Common myeloid progenitor, CD34-positive (primary cell): ENCODE measurements around the gene PHLPP1.

ENCODE experiments used
- CTCF ChIA-PET: fragments of 350-600 bp; sonication (Branson Sonifier 250); formaldehyde crosslinking; loops from one replicate; lab custom pipeline; 2021; ENCODE audit warnings: antibody characterized with exemption; lab: Charles Lee
- POLR2A ChIA-PET: fragments of 350-600 bp; sonication (Branson Sonifier 250); formaldehyde crosslinking; loops from one replicate; lab custom pipeline; 2021; ENCODE audit warnings: antibody characterized with exemption; lab: Charles Lee
- DNase-seq, 3 donors: peaks; one replicate each; pipeline versions ENCODE4 v3.0.0 to v3.0.0-alpha.2; 2013
- H3K27ac ChIP-seq, 2 experiments: 1 replicate in 1 of 2; 2 replicates in 1 of 2; pipeline ENCODE4 v1.7.0; 2013; ENCODE audit warnings: inconsistent platforms in 2 of 2, low read length in 2 of 2, mild to moderate bottlenecking in 2 of 2, low read depth in 1 of 2, moderate library complexity in 1 of 2; ENCODE audit not compliant: severe bottlenecking in 2 of 2, insufficient read depth in 1 of 2, poor library complexity in 1 of 2
- H3K27me3 ChIP-seq, 5 experiments: replicated peaks in 2 of 5; 1 replicate in 3 of 5; 2 replicates in 2 of 5; pipeline versions ENCODE4 v1.6.1 to v1.7.0; 2013; ENCODE audit warnings: low read length in 4 of 5, mild to moderate bottlenecking in 2 of 5, moderate library complexity in 2 of 5, inconsistent platforms in 1 of 5; ENCODE audit not compliant: insufficient read depth in 5 of 5, control insufficient read depth in 4 of 5
- H3K36me3 ChIP-seq, 4 experiments: 1 replicate in 2 of 4; 2 replicates in 2 of 4; pipeline versions ENCODE4 v1.6.1 to v1.7.0; 2013; ENCODE audit warnings: low read length in 3 of 4, control low read depth in 1 of 4, mild to moderate bottlenecking in 1 of 4; ENCODE audit not compliant: control insufficient read depth in 4 of 4, insufficient read depth in 4 of 4
- H3K4me1 ChIP-seq, 4 experiments: 1 replicate in 3 of 4; 2 replicates in 1 of 4; pipeline versions ENCODE4 v1.6.1 to v1.7.1; 2013; ENCODE audit warnings: low read length in 3 of 4, mild to moderate bottlenecking in 3 of 4, control low read depth in 1 of 4, inconsistent platforms in 1 of 4, moderate library complexity in 1 of 4; ENCODE audit not compliant: control insufficient read depth in 4 of 4, insufficient read depth in 4 of 4; ENCODE audit errors: control extremely low read depth in 1 of 4
- H3K4me3 ChIP-seq, 7 experiments: 1 replicate in 4 of 7; 2 replicates in 3 of 7; pipeline versions ENCODE4 v1.5.1 to v1.7.0; 2013; ENCODE audit warnings: mild to moderate bottlenecking in 7 of 7, low read length in 6 of 7, moderate library complexity in 6 of 7, inconsistent platforms in 2 of 7, low read depth in 2 of 7, control low read depth in 1 of 7; ENCODE audit not compliant: insufficient read depth in 4 of 7, control insufficient read depth in 1 of 7; ENCODE audit errors: extremely low read depth in 1 of 7
- H3K9me3 ChIP-seq, 5 experiments: 1 replicate in 4 of 5; 2 replicates in 1 of 5; pipeline versions ENCODE4 v1.6.1 to v1.7.1; 2013; ENCODE audit warnings: low read length in 4 of 5, mild to moderate bottlenecking in 2 of 5, inconsistent platforms in 1 of 5, low read depth in 1 of 5, moderate library complexity in 1 of 5; ENCODE audit not compliant: control insufficient read depth in 4 of 5, insufficient read depth in 2 of 5; ENCODE audit errors: control extremely low read depth in 1 of 5
- WGBS: methylation state at CpG from one replicate; pipeline ENCODE4 v1.1.5; 2013; ENCODE audit not compliant: insufficient coverage; 5-methylcytosine and 5-hydroxymethylcytosine counted together

The PHLPP1 gene

GRCh38 chr18:63001861-63002260, 286.5 kb downstream of the PHLPP1 start:
- no peaks in the 10 kb centered on the region for H3K36me3 ChIP-seq
- no peaks in the 10 kb centered on the region for H3K27me3 ChIP-seq
- H3K4me3 ChIP-seq: no peak overlapping the region
- ChIA-PET CTCF (interaction anchor here (4.9 kb wide), 1 partner anchor 14 kb away, joined by 21 read pairs; no protein-coding TSS in a partner anchor), POLR2A (no interaction called here)
- no peaks in the 10 kb centered on the region for H3K4me1 ChIP-seq
- WGBS: 98% methylated on average over 5 of the region's 5 CpGs
- H3K27ac ChIP-seq: no peak overlapping the region
- no peaks in the 10 kb centered on the region for H3K9me3 ChIP-seq
- DNase-seq: no peak

GRCh38 chr18:63002305-63002704, 287.0 kb downstream of the PHLPP1 start:
- CTCF ChIA-PET: interaction anchor here (4.9 kb wide), 1 partner anchor 13 kb away, joined by 21 read pairs; no protein-coding TSS in a partner anchor
- POLR2A ChIA-PET: no interaction called here
- Histone ChIP-seq H3K27me3 (no peaks in the 10 kb centered on the region), H3K4me1 (no peaks in the 10 kb centered on the region), H3K9me3 (no peaks in the 10 kb centered on the region), H3K36me3 (no peaks in the 10 kb centered on the region), H3K27ac (no peak overlapping the region), H3K4me3 (no peak overlapping the region)
- no peak for DNase-seq
- 100% methylated on average over 3 of the region's 6 CpGs for WGBS

- POLR2A ChIA-PET: no interaction called here
- 84% methylated on average over 8 of the region's 9 CpGs for WGBS
- no peaks in the 10 kb centered on the region for H3K36me3 ChIP-seq
- no peak overlapping the region for H3K27ac ChIP-seq
- H3K9me3 ChIP-seq: no peaks in the 10 kb centered on the region
- H3K4me1 ChIP-seq: no peaks in the 10 kb centered on the region
- no peaks in the 10 kb centered on the region for H3K27me3 ChIP-seq
- H3K4me3 ChIP-seq: no peak overlapping the region
- CTCF ChIA-PET: interaction anchor here (4.9 kb wide), 1 partner anchor 13 kb away, joined by 21 read pairs; no protein-coding TSS in a partner anchor
- no peak for DNase-seq
These were observed 287.6 kb downstream of the PHLPP1 start for GRCh38 chr18:63002803-63003445.

- WGBS: 98% methylated on average over 5 of the region's 5 CpGs
- DNase-seq: no peak
These were observed 288.6 kb downstream of the PHLPP1 start for GRCh38 chr18:63003899-63004298.

GRCh38 chr18:63004466-63005089, 289.2 kb downstream of the PHLPP1 start:
- 98% methylated on average over 9 of the region's 9 CpGs for WGBS
- no peaks in the 10 kb centered on the region for H3K36me3 ChIP-seq
- H3K4me3 ChIP-seq: no peak overlapping the region
- ChIA-PET CTCF (interaction anchor here (1.6 kb wide), 1 partner anchor 12 kb away, joined by 4 read pairs; no protein-coding TSS in a partner anchor), POLR2A (no interaction called here)
- H3K4me1 ChIP-seq: no peaks in the 10 kb centered on the region
- no peaks in the 10 kb centered on the region for H3K9me3 ChIP-seq
- DNase-seq: no peak
- no peaks in the 10 kb centered on the region for H3K27me3 ChIP-seq
- H3K27ac ChIP-seq: no peak overlapping the region

More at GRCh38 chr18:63003899-63004298, 288.6 kb downstream of the PHLPP1 start:
- Histone ChIP-seq H3K9me3 (no peaks in the 10 kb centered on the region), H3K27ac (no peak overlapping the region), H3K4me1 (no peaks in the 10 kb centered on the region), H3K4me3 (no peak overlapping the region), H3K36me3 (no peaks in the 10 kb centered on the region), H3K27me3 (no peaks in the 10 kb centered on the region)
- POLR2A ChIA-PET: no interaction called here
- CTCF ChIA-PET: interaction anchor here (1.6 kb wide), 1 partner anchor 12 kb away, joined by 4 read pairs; no protein-coding TSS in a partner anchor

- no peak overlapping the region for H3K4me3 ChIP-seq
- no peaks in the 10 kb centered on the region for H3K9me3 ChIP-seq
- H3K27me3 ChIP-seq: no peaks in the 10 kb centered on the region
- no peak for DNase-seq
- no peaks in the 10 kb centered on the region for H3K36me3 ChIP-seq
- POLR2A ChIA-PET: no interaction called here
- no peaks in the 10 kb centered on the region for H3K4me1 ChIP-seq
- H3K27ac ChIP-seq: no peak overlapping the region
- CTCF ChIA-PET: interaction anchor here (0.9 kb wide), 1 partner anchor 335 kb away, joined by 3 read pairs; no protein-coding TSS in a partner anchor
- WGBS: 84% methylated on average over 4 of the region's 8 CpGs
These were observed 290.0 kb downstream of the PHLPP1 start for GRCh38 chr18:63005306-63005705.

GRCh38 chr18:63007231-63007630, 291.9 kb downstream of the PHLPP1 start:
- WGBS: 100% methylated on average over 2 of the region's 3 CpGs
- no peaks in the 10 kb centered on the region for H3K36me3 ChIP-seq
- H3K27me3 ChIP-seq: no peaks in the 10 kb centered on the region
- H3K9me3 ChIP-seq: peaks cover 0 to 3% (median 0%) of the 10 kb centered on the region in 5 experiments
- no peak for DNase-seq
- ChIA-PET POLR2A (interaction anchor here (0.7 kb wide), 1 partner anchor 15 kb away, joined by 3 read pairs; no protein-coding TSS in a partner anchor), CTCF (interaction anchor here (1.3 to 1.6 kb wide), 3 partner anchors 8 to 26 kb away, joined by 4 to 7 read pairs (median 5); no protein-coding TSS in a partner anchor)
- H3K4me1 ChIP-seq: no peaks in the 10 kb centered on the region
- no peak overlapping the region for H3K27ac ChIP-seq
- H3K4me3 ChIP-seq: no peak overlapping the region
